ENCODE measurements around the gene TOPORS. TPM values are rescaled to one million over a fixed set of nuclear protein-coding genes. Genes with fewer than 3 reads are reported as not detected.

Gene TOPORS
- total and polyA plus RNA-seq, 2 experiments from 2014 or later: 14.1 to 25.8 TPM

- Histone ChIP-seq H3K4me2 (peak within 1 kb of the TSS; percentile 86), H3K79me2 (peaks cover 35% of the 10 kb centered on the region), H4K20me1 (ENCODE audit: insufficient read depth, poor library complexity, severe bottlenecking) (peaks cover 5% of the 10 kb centered on the region), H3K4me1 (ENCODE audit: insufficient read depth) (peaks cover 18% of the 10 kb centered on the region), H3K9me3 (ENCODE audit: low read depth) (no peaks in the 10 kb centered on the region), H3K9me2 (replicated peaks; ENCODE audit: insufficient read depth) (no peaks in the 10 kb centered on the region), H3K36me3 (replicated peaks; ENCODE audit: insufficient read depth, low read depth) (no peaks in the 10 kb centered on the region), H3K27me3 (no peaks in the 10 kb centered on the region), H2AFZ (peak within 1 kb of the TSS; percentile 97), H3K4me3 (peak within 1 kb of the TSS; percentile 74), H3K27ac (peak within 1 kb of the TSS; percentile 95)
- WGBS (ENCODE audit: low lambda C conversion rate, missing lambda C conversion rate): 1% methylated on average over 36 of the region's 36 CpGs
- no peak for TF ChIP-seq CTCF (IDR thresholded peaks at IDR 0.05; ENCODE audit: poor library complexity)
- no peak for TF ChIP-seq EZH2 (IDR thresholded peaks at IDR 0.05; ENCODE audit: borderline replicate concordance)
- no peak for TF ChIP-seq EZH2phosphoT487 (IDR thresholded peaks at IDR 0.05; ENCODE audit: low read depth, severe bottlenecking, unreplicated experiment)
- peak; percentile 96 for DNase-seq (ENCODE audit: low spot score)
These were observed 20.6 kb upstream of the TOPORS start, which contains the start of gene NDUFB6 for GRCh38 chr9:32572900-32573523. NDUFB6 (minus strand) TSS chr9:32573159; CDS start chr9:32573060, 99 bp downstream.

- Histone ChIP-seq H3K79me2 (peaks cover 37% of the 10 kb centered on the region), H3K9me3 (ENCODE audit: low read depth) (no peaks in the 10 kb centered on the region), H3K27me3 (no peaks in the 10 kb centered on the region), H4K20me1 (ENCODE audit: insufficient read depth, poor library complexity, severe bottlenecking) (peaks cover 5% of the 10 kb centered on the region), H3K27ac (peak overlapping the region; percentile 95), H3K4me3 (peak overlapping the region; percentile 74), H3K4me2 (peak overlapping the region; percentile 86), H3K9me2 (replicated peaks; ENCODE audit: insufficient read depth) (no peaks in the 10 kb centered on the region), H3K4me1 (ENCODE audit: insufficient read depth) (peaks cover 18% of the 10 kb centered on the region), H2AFZ (peak overlapping the region; percentile 75), H3K36me3 (replicated peaks; ENCODE audit: insufficient read depth, low read depth) (no peaks in the 10 kb centered on the region)
- 2% methylated on average over 17 of the region's 17 CpGs for WGBS (ENCODE audit: low lambda C conversion rate, missing lambda C conversion rate)
- TF ChIP-seq CTCF (IDR thresholded peaks at IDR 0.05; ENCODE audit: poor library complexity) (peak; percentile 68), EZH2 (IDR thresholded peaks at IDR 0.05; ENCODE audit: borderline replicate concordance) (no peak)
- peak; percentile 89 for DNase-seq (ENCODE audit: low spot score)
These were observed 19.8 kb upstream of the TOPORS start for GRCh38 chr9:32571969-32572899.

GRCh38 chr9:32570262-32570661 lies 17.9 kb upstream of the TOPORS start:
- no peak overlapping the region for H3K4me3 ChIP-seq
- no peak for DNase-seq (ENCODE audit: low spot score)
- H3K4me2 ChIP-seq: no peak overlapping the region
- no peak overlapping the region for H2AFZ ChIP-seq
- no peaks in the 10 kb centered on the region for H3K9me3 ChIP-seq (ENCODE audit: low read depth)
- no peaks in the 10 kb centered on the region for H3K9me2 ChIP-seq (replicated peaks; ENCODE audit: insufficient read depth)
- peaks cover 44% of the 10 kb centered on the region for H3K79me2 ChIP-seq
- no peak for TF ChIP-seq CTCF (IDR thresholded peaks at IDR 0.05; ENCODE audit: poor library complexity)
- 97% methylated on average over 4 of the region's 4 CpGs for WGBS (ENCODE audit: low lambda C conversion rate, missing lambda C conversion rate)
- H3K36me3 ChIP-seq (replicated peaks; ENCODE audit: insufficient read depth, low read depth): no peaks in the 10 kb centered on the region
- peaks cover 18% of the 10 kb centered on the region for H3K4me1 ChIP-seq (ENCODE audit: insufficient read depth)
- peaks cover 5% of the 10 kb centered on the region for H4K20me1 ChIP-seq (ENCODE audit: insufficient read depth, poor library complexity, severe bottlenecking)
- no peak overlapping the region for H3K27ac ChIP-seq
- H3K27me3 ChIP-seq: no peaks in the 10 kb centered on the region
